Kidney (tissue), 14 donors: ENCODE results near the gene ELMO2. TPM values are rescaled to one million over a fixed set of nuclear protein-coding genes. Genes with fewer than 3 reads are reported as not detected.

Source experiments
- DNase-seq, 5 donors: peaks; one replicate each; pipeline ENCODE4 v3.0.0-alpha.2; 2013 to 2020
- FAIRE-seq: peaks from 2 replicates; lab custom pipeline; 2012; peaks lifted over from hg19 to GRCh38; lab: Jason Lieb, UNC
- H3K27ac ChIP-seq, 2 donors: one replicate each; pipeline ENCODE4 v1.7.0; 2013; ENCODE audit warnings: low read depth in 2 of 2, low read length in 2 of 2, inconsistent platforms in 1 of 2
- H3K27me3 ChIP-seq: one replicate; pipeline ENCODE4 v1.7.1; 2013; ENCODE audit warnings: low read length, inconsistent platforms; ENCODE audit not compliant: control insufficient read depth, insufficient read depth
- H3K36me3 ChIP-seq, 3 donors: one replicate each; pipeline versions ENCODE4 v1.7.0 to v1.7.1; 2013; ENCODE audit warnings: low read length in 3 of 3, control low read depth in 1 of 3, inconsistent platforms in 1 of 3; ENCODE audit not compliant: insufficient read depth in 3 of 3, control insufficient read depth in 2 of 3
- H3K4me1 ChIP-seq, 3 donors: one replicate each; pipeline versions ENCODE4 v1.7.0 to v1.7.1; 2013; ENCODE audit warnings: low read length in 3 of 3, inconsistent platforms in 1 of 3, low read depth in 1 of 3; ENCODE audit not compliant: control insufficient read depth in 2 of 3, insufficient read depth in 2 of 3
- H3K4me3 ChIP-seq, 3 donors: one replicate each; pipeline versions ENCODE4 v1.7.0 to v1.8.1; 2013; ENCODE audit warnings: low read length in 3 of 3, control low read depth in 1 of 3, inconsistent platforms in 1 of 3
- H3K9ac ChIP-seq, 3 donors: one replicate each; pipeline versions ENCODE4 v1.7.0 to v1.7.1; 2013; ENCODE audit warnings: low read length in 3 of 3, control low read depth in 1 of 3, inconsistent platforms in 1 of 3
- H3K9me3 ChIP-seq, 3 donors: one replicate each; pipeline versions ENCODE4 v1.7.0 to v1.7.1; 2013; ENCODE audit warnings: low read length in 3 of 3, control low read depth in 1 of 3, inconsistent platforms in 1 of 3; ENCODE audit not compliant: control insufficient read depth in 2 of 3, insufficient read depth in 1 of 3
- CTCF ChIP-seq: IDR thresholded peaks from 3 replicates; pipeline ENCODE4 v1.5.1; 2012; ENCODE audit warnings: mild to moderate bottlenecking, moderate library complexity, borderline replicate concordance; ENCODE audit not compliant: insufficient read depth; ENCODE audit errors: extremely low read depth
- intact Hi-C: fragments of 100-400 bp; cut with DNase I; formaldehyde crosslinking; loops from one replicate; pipeline ENCODE4 v1.11.1; 2022
- polyA plus RNA-seq: library from polyadenylated mRNA; stranded (reverse); fragments of 350-450 nt; fragmentation: Illumina TruSeq; extraction: RNeasy Lipid Tissue Mini Kit (QIAGEN cat#74804); gene quantifications from one replicate; pipeline ENCODE4 v1.2.3, GENCODE V29; 2014; ENCODE audit warnings: low read depth, low replicate concordance; ENCODE audit not compliant: insufficient read depth
- total RNA-seq: library from RNA; stranded (reverse); fragmentation: NEBNext Ultra II Directional; extraction: Animal tissue kit (Norgen Biotek cat#: 25700); gene quantifications from one replicate; pipeline ENCODE4 v1.2.1, GENCODE V29; 2021
- donor health status: control.
- donor health status: control.
- donor health status: control.
- donor health status: control.
- donor health status: control.
- donor health status: DM: yes; HTN: yes; CAD: no.
- donor health status: Normal renal cell carcinoma (clear cell type).

The ELMO2 gene
- total and polyA plus RNA-seq, 2 donors from 2014 or later = 21.0 to 43.0 TPM

- no peak for TF ChIP-seq CTCF
- Histone ChIP-seq H3K36me3 (peaks cover 0 to 12% (median 5%) of the 10 kb centered on the region in 3 donors), H3K27ac (no peak overlapping the region), H3K27me3 (no peaks in the 10 kb centered on the region), H3K9ac (no peak overlapping the region), H3K9me3 (no peaks in the 10 kb centered on the region), H3K4me1 (peaks cover 0 to 19% (median 18%) of the 10 kb centered on the region in 3 donors), H3K4me3 (no peak overlapping the region)
- FAIRE-seq (no peak), DNase-seq (peak in 1 of 5 donors; percentile 26)
- intact Hi-C loops = no loop called here
These were observed 52.8 kb downstream of the ELMO2 start for GRCh38 chr20:46353500-46354206.

GRCh38 chr20:46352370-46352938, 54.0 kb downstream of the ELMO2 start:
- Histone ChIP-seq H3K9ac (no peak overlapping the region), H3K4me1 (peaks cover 0 to 19% (median 18%) of the 10 kb centered on the region in 3 donors), H3K9me3 (no peaks in the 10 kb centered on the region), H3K27ac (no peak overlapping the region), H3K36me3 (peaks cover 0 to 12% (median 5%) of the 10 kb centered on the region in 3 donors), H3K27me3 (no peaks in the 10 kb centered on the region), H3K4me3 (no peak overlapping the region)
- TF ChIP-seq CTCF = no peak
- intact Hi-C loops = no loop called here
- peak in 1 of 5 donors; percentile 12 for DNase-seq
- no peak for FAIRE-seq

GRCh38 chr20:46351357-46352058, 54.9 kb downstream of the ELMO2 start:
- no peak overlapping the region for H3K4me3 ChIP-seq
- H3K9me3 ChIP-seq = no peaks in the 10 kb centered on the region
- FAIRE-seq (no peak), DNase-seq (peak in 1 of 5 donors; percentile 58)
- TF ChIP-seq CTCF = no peak
- no peaks in the 10 kb centered on the region for H3K27me3 ChIP-seq
- no peak overlapping the region for H3K27ac ChIP-seq
- H3K9ac ChIP-seq = no peak overlapping the region
- intact Hi-C loops = no loop called here
- peaks cover 0 to 15% (median 12%) of the 10 kb centered on the region in 3 donors for H3K4me1 ChIP-seq
- H3K36me3 ChIP-seq = peaks cover 0 to 12% (median 5%) of the 10 kb centered on the region in 3 donors
